Fibroblast of lung (primary cell): ENCODE data around the gene CSNK2A1. TPM values are rescaled to one million over a fixed set of nuclear protein-coding genes. Genes with fewer than 3 reads are reported as not detected.

Experiments
- DNase-seq, 2 donors: peaks; one replicate each; pipeline versions ENCODE4 v3.0.0 to v3.0.0-alpha.2; 2010; ENCODE audit warnings: low read depth in 2 of 2
- H2AFZ ChIP-seq: 2 replicates; pipeline ENCODE4 v1.5.1; 2012; ENCODE audit warnings: low read length, control low read depth, inconsistent platforms
- H3K27ac ChIP-seq: 2 replicates; pipeline ENCODE4 v1.5.1; 2011; ENCODE audit warnings: low read length, control low read depth; ENCODE audit not compliant: insufficient read depth
- H3K27me3 ChIP-seq: 2 replicates; pipeline ENCODE4 v1.5.1; 2011; ENCODE audit warnings: mild to moderate bottlenecking, low read length; ENCODE audit not compliant: control insufficient read depth, insufficient read depth
- H3K36me3 ChIP-seq: 2 replicates; pipeline ENCODE4 v1.5.1; 2011; ENCODE audit warnings: low read length; ENCODE audit not compliant: control insufficient read depth, insufficient read depth
- H3K4me1 ChIP-seq: 2 replicates; pipeline ENCODE4 v1.5.1; 2011; ENCODE audit warnings: low read length; ENCODE audit not compliant: control insufficient read depth, insufficient read depth; ENCODE audit errors: extremely low read depth
- H3K4me2 ChIP-seq: 2 replicates; pipeline ENCODE4 v1.5.1; 2011; ENCODE audit warnings: low read length, control low read depth; ENCODE audit not compliant: insufficient read depth; ENCODE audit errors: extremely low read depth
- H3K4me3 ChIP-seq, 4 experiments: fragments of 200-600 bp in 1 of 4; sonication (generic) in 1 of 4; replicated peaks in 1 of 4; 2 replicates each; pipeline ENCODE4 v1.5.1; 2011 to 2016; ENCODE audit warnings: low read length in 4 of 4, low read depth in 3 of 4, mild to moderate bottlenecking in 3 of 4, control low read depth in 2 of 4, inconsistent platforms in 1 of 4, mixed read lengths in 1 of 4; ENCODE audit not compliant: insufficient read depth in 1 of 4; ENCODE audit errors: control extremely low read depth in 1 of 4
- H3K79me2 ChIP-seq: 2 replicates; pipeline ENCODE4 v1.5.1; 2012; ENCODE audit warnings: mild to moderate bottlenecking, low read length, inconsistent platforms; ENCODE audit not compliant: control insufficient read depth, insufficient read depth
- H3K9ac ChIP-seq: 2 replicates; pipeline ENCODE4 v1.5.1; 2011; ENCODE audit warnings: mild to moderate bottlenecking, low read length, control low read depth; ENCODE audit not compliant: insufficient read depth
- H3K9me3 ChIP-seq: 2 replicates; pipeline ENCODE4 v1.5.1; 2012; ENCODE audit warnings: low read depth, low read length; ENCODE audit not compliant: control insufficient read depth, insufficient read depth
- H4K20me1 ChIP-seq: 2 replicates; pipeline ENCODE4 v1.5.1; 2011; ENCODE audit warnings: low read length; ENCODE audit not compliant: control insufficient read depth, insufficient read depth; ENCODE audit errors: extremely low read depth
- CTCF ChIP-seq, 2 donors: IDR thresholded peaks in 1 of 2; conservative IDR thresholded peaks in 1 of 2; 1 replicate in 1 of 2; 2 replicates in 1 of 2; pipeline ENCODE4 v1.5.1; 2011 to 2012; ENCODE audit warnings: low read length in 2 of 2, control low read depth in 1 of 2, inconsistent platforms in 1 of 2, low read depth in 1 of 2, mild to moderate bottlenecking in 1 of 2
- EZH2 ChIP-seq: IDR thresholded peaks from 2 replicates; pipeline ENCODE4 v1.5.1; 2012; ENCODE audit warnings: low read length, control low read depth, mild to moderate bottlenecking; ENCODE audit errors: missing control alignments
- polyA plus RNA-seq, 2 donors: library from polyadenylated mRNA; depleted of rRNA in 1 of 2; stranded (reverse) in 1 of 2; unstranded in 1 of 2; fragments of >200 nt; gene quantifications; 2 replicates each; pipeline ENCODE4 v1.2.1, GENCODE V29; 2011 to 2012; ENCODE audit warnings: missing spikeins in 1 of 2
- total RNA-seq: library from RNA; depleted of rRNA; stranded (reverse); fragments of >200 nt; gene quantifications from 2 replicates; pipeline ENCODE4 v1.2.1, GENCODE V29; 2014

Gene CSNK2A1
- total and polyA plus RNA-seq, 2 donors (not counting 1 experiment from before 2014, with no cell fraction given) = 120 to 124 TPM

- peaks cover 19% of the 10 kb centered on the region for H3K27me3 ChIP-seq
- H3K9me3 ChIP-seq = no peaks in the 10 kb centered on the region
- H3K27ac ChIP-seq = no peak overlapping the region
- no peak overlapping the region for H3K4me3 ChIP-seq
- no peaks in the 10 kb centered on the region for H4K20me1 ChIP-seq
- TF ChIP-seq EZH2 = no peak
- TF ChIP-seq CTCF (conservative IDR thresholded peaks at IDR 0.05 in 1 of 2, IDR thresholded peaks at IDR 0.05 in 1 of 2; ENCODE audit: low read depth in 1 of 2, low read length in 2 of 2) = no peak
- no peak overlapping the region for H2AFZ ChIP-seq
- H3K79me2 ChIP-seq = no peaks in the 10 kb centered on the region
- H3K4me2 ChIP-seq = no peak overlapping the region
- no peak for DNase-seq
- H3K4me1 ChIP-seq = no peaks in the 10 kb centered on the region
- H3K36me3 ChIP-seq = no peaks in the 10 kb centered on the region
- no peak overlapping the region for H3K9ac ChIP-seq
Observed at GRCh38 chr20:574297-574942, 30.8 kb upstream of the CSNK2A1 start.

GRCh38 chr20:573414-574296, 30.1 kb upstream of the CSNK2A1 start:
- TF ChIP-seq CTCF (conservative IDR thresholded peaks at IDR 0.05 in 1 of 2, IDR thresholded peaks at IDR 0.05 in 1 of 2; ENCODE audit: low read depth in 1 of 2, low read length in 2 of 2) (no peak), EZH2 (no peak)
- H3K9ac ChIP-seq = no peak overlapping the region
- H2AFZ ChIP-seq = no peak overlapping the region
- no peaks in the 10 kb centered on the region for H3K36me3 ChIP-seq
- no peaks in the 10 kb centered on the region for H3K9me3 ChIP-seq
- peaks cover 19% of the 10 kb centered on the region for H3K27me3 ChIP-seq
- no peaks in the 10 kb centered on the region for H4K20me1 ChIP-seq
- no peak for DNase-seq
- no peak overlapping the region for H3K4me3 ChIP-seq
- H3K79me2 ChIP-seq = no peaks in the 10 kb centered on the region
- no peak overlapping the region for H3K4me2 ChIP-seq
- H3K4me1 ChIP-seq = no peaks in the 10 kb centered on the region
- H3K27ac ChIP-seq = no peak overlapping the region

GRCh38 chr20:572727-573126, 29.1 kb upstream of the CSNK2A1 start:
- no peaks in the 10 kb centered on the region for H3K79me2 ChIP-seq
- no peak overlapping the region for H3K4me2 ChIP-seq
- TF ChIP-seq CTCF (conservative IDR thresholded peaks at IDR 0.05 in 1 of 2, IDR thresholded peaks at IDR 0.05 in 1 of 2; ENCODE audit: low read depth in 1 of 2, low read length in 2 of 2) (no peak), EZH2 (no peak)
- no peaks in the 10 kb centered on the region for H4K20me1 ChIP-seq
- no peak overlapping the region for H3K4me3 ChIP-seq
- no peaks in the 10 kb centered on the region for H3K36me3 ChIP-seq
- no peak for DNase-seq
- H3K9me3 ChIP-seq = no peaks in the 10 kb centered on the region
- H3K27me3 ChIP-seq = peaks cover 19% of the 10 kb centered on the region
- H3K4me1 ChIP-seq = no peaks in the 10 kb centered on the region
- no peak overlapping the region for H3K27ac ChIP-seq
- H2AFZ ChIP-seq = no peak overlapping the region
- no peak overlapping the region for H3K9ac ChIP-seq
